Measurements from ENCODE around the gene PGBD5.

DNA sequence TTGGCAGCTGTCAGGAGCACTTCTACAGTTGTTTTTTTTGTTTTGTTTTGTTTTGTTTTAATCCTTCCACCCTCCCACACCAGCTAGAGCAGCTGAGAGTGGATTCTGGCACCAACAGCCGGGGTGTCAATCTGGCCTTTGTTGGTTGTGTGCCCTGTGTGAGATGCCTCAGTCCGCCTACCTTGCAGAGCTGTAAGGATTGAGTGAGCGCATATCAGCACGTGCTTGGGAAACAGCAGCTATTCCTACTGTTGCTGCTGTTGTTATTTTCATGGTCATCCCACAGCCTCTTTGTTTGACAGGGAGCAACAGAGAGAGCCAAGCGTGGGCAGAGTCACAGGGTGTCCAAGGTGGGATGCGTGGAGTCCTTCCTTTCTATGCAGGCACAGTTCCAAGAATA is 50.4 kb downstream of the PGBD5 start:
- TF ChIP-seq, protein P1, sequence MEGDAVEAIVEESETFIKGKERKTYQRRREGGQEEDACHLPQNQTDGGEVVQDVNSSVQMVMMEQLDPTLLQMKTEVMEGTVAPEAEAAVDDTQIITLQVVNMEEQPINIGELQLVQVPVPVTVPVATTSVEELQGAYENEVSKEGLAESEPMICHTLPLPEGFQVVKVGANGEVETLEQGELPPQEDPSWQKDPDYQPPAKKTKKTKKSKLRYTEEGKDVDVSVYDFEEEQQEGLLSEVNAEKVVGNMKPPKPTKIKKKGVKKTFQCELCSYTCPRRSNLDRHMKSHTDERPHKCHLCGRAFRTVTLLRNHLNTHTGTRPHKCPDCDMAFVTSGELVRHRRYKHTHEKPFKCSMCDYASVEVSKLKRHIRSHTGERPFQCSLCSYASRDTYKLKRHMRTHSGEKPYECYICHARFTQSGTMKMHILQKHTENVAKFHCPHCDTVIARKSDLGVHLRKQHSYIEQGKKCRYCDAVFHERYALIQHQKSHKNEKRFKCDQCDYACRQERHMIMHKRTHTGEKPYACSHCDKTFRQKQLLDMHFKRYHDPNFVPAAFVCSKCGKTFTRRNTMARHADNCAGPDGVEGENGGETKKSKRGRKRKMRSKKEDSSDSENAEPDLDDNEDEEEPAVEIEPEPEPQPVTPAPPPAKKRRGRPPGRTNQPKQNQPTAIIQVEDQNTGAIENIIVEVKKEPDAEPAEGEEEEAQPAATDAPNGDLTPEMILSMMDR (conservative IDR thresholded peaks at IDR 0.05; ENCODE audit: low read length), result no peak
- TF ChIP-seq EZH2phosphoT487 (IDR thresholded peaks at IDR 0.05; ENCODE audit: borderline replicate concordance, low read depth, low read length), result no peak

Measured in OCI-LY7 (cell line).